ENCODE measurements around the gene IPPK.
A peak's percentile ranks its signal among the peaks of the same experiment; 100 is the strongest.

IPPK gene

GRCh38 chr9:92642564-92642963 lies 27.4 kb downstream of the IPPK start:
- no peak for DNase-seq
- no peak overlapping the region for H3K4me3 Mint-ChIP-seq
- no peaks in the 10 kb centered on the region for H3K4me1 Mint-ChIP-seq
- H3K27ac Mint-ChIP-seq = no peak overlapping the region
- H3K9me3 Mint-ChIP-seq = peaks cover 9 to 16% of the 10 kb centered on the region in 2 donors
- no peak for ATAC-seq (replicated peaks)
- peaks cover 63 to 80% of the 10 kb centered on the region in 2 donors for H3K36me3 Mint-ChIP-seq
- H3K27me3 Mint-ChIP-seq = no peaks in the 10 kb centered on the region

- H3K27ac Mint-ChIP-seq = no peak overlapping the region
- H3K9me3 Mint-ChIP-seq = peaks cover 9 to 16% of the 10 kb centered on the region in 2 donors
- DNase-seq (no peak), ATAC-seq (replicated peaks) (no peak)
- H3K4me3 Mint-ChIP-seq = no peak overlapping the region
- H3K27me3 Mint-ChIP-seq = no peaks in the 10 kb centered on the region
- peaks cover 62 to 78% of the 10 kb centered on the region in 2 donors for H3K36me3 Mint-ChIP-seq
- no peaks in the 10 kb centered on the region for H3K4me1 Mint-ChIP-seq
These were observed 27.9 kb downstream of the IPPK start for GRCh38 chr9:92642041-92642451.

GRCh38 chr9:92641092-92641809 lies 28.7 kb downstream of the IPPK start:
- no peak for ATAC-seq (replicated peaks)
- peaks cover 5 to 10% of the 10 kb centered on the region in 2 donors for H3K9me3 Mint-ChIP-seq
- peaks cover 62 to 75% of the 10 kb centered on the region in 2 donors for H3K36me3 Mint-ChIP-seq
- DNase-seq = no peak
- H3K27ac Mint-ChIP-seq = no peak overlapping the region
- no peaks in the 10 kb centered on the region for H3K27me3 Mint-ChIP-seq
- H3K4me1 Mint-ChIP-seq = no peaks in the 10 kb centered on the region
- H3K4me3 Mint-ChIP-seq = no peak overlapping the region

GRCh38 chr9:92640398-92641091 lies 29.4 kb downstream of the IPPK start:
- no peaks in the 10 kb centered on the region for H3K27me3 Mint-ChIP-seq
- ATAC-seq (replicated peaks) = no peak
- no peak overlapping the region for H3K27ac Mint-ChIP-seq
- peaks cover 57 to 75% of the 10 kb centered on the region in 2 donors for H3K36me3 Mint-ChIP-seq
- no peak overlapping the region for H3K4me3 Mint-ChIP-seq
- peaks cover 0 to 3% of the 10 kb centered on the region in 2 donors for H3K9me3 Mint-ChIP-seq
- no peak for DNase-seq
- H3K4me1 Mint-ChIP-seq = no peaks in the 10 kb centered on the region

GRCh38 chr9:92639791-92640271 lies 30.1 kb downstream of the IPPK start:
- Mint-ChIP-seq H3K9me3 (no peaks in the 10 kb centered on the region), H3K4me1 (peaks cover 0 to 3% of the 10 kb centered on the region in 2 donors), H3K27ac (no peak overlapping the region), H3K27me3 (no peaks in the 10 kb centered on the region), H3K4me3 (no peak overlapping the region), H3K36me3 (peaks cover 52 to 73% of the 10 kb centered on the region in 2 donors)
- no peak for DNase-seq
- no peak for ATAC-seq (replicated peaks)

DNA sequence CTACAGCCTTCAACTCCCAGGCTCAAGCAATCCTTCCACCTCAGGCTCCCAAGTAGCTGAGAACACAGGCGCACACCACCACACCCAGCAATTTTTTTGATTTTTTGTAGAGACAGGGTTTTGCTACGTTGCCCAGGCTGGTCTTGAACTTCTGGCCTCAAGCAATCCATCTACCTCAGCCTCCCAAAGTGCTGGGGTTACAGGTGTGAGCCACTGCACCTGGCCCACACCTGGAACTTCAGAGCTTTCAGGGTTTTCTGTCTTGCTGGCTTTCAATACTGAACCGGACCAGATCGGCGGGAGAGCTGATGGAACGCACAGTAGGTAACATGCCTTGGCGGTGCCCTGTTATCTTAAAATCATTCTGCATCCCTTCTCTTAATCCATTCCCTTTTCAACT lies 30.8 kb downstream of the IPPK start:
- Mint-ChIP-seq H3K27me3 (no peaks in the 10 kb centered on the region), H3K27ac (no peak overlapping the region), H3K9me3 (no peaks in the 10 kb centered on the region), H3K4me3 (no peak overlapping the region), H3K36me3 (peaks cover 51 to 71% of the 10 kb centered on the region in 2 donors), H3K4me1 (peaks cover 4 to 10% of the 10 kb centered on the region in 2 donors)
- DNase-seq (no peak), ATAC-seq (replicated peaks) (no peak)

GRCh38 chr9:92638621-92639101 lies 31.3 kb downstream of the IPPK start:
- Mint-ChIP-seq H3K4me1 (peaks cover 4 to 14% of the 10 kb centered on the region in 2 donors), H3K4me3 (no peak overlapping the region), H3K9me3 (no peaks in the 10 kb centered on the region), H3K36me3 (peaks cover 52 to 69% of the 10 kb centered on the region in 2 donors), H3K27ac (peak overlapping the region; percentile 68), H3K27me3 (no peaks in the 10 kb centered on the region)
- DNase-seq (no peak), ATAC-seq (replicated peaks) (no peak)

DNA sequence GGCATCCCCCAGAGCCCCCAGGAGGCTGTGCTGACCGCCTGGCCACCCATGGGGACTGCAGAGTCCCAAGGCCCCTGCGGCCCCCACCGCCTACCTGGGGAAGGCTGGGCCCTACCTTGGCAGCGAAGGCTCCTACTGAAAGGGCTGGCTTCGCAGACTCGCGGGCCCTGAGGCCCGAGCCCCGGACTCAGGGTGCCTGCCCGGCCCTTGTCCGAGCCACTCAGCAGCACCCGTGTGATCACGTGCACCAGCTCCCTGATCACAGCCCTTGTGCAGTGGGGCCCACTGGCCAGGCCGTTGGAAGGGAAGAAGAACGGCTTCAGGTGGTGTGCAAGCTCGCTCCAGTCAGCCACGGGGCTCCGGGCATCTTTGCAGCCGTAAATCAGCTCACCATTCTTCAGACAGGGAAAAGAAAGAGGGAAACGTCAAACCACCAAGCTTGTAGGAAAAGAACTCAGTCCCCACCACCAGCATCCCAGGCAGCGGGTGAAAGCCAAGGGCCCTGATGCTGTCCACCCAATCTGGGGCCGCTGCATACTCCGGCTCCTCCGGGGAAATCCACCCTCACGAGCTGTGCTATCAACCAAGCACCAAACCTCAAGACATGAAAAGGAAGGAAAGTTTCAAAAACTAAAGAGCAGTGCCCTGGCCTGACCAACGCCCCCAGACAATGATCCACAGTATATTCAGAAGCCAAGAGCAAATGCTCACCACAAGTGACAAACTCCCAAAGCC lies 31.9 kb downstream of the IPPK start:
- no peak for DNase-seq

DNA sequence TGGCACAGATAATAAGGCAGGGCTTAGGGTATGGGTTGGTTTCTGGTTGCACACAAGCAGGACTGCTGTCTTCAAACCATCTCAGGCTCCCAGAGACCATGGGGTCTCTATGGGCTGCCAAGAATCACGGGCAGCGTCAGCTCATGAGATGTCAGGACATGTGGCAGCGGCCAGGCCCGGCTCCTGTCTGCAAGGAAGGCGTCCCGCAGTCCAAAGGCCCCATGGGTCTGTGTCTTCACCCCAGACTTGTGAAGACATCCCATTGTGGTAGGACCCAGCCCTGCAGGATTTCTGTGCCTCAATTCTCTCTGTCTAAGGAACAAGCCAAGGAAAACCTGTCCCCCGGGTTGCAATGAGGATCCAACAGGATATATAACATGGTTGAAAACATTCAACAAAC lies 32.6 kb downstream of the IPPK start:
- no peak overlapping the region for H3K4me3 Mint-ChIP-seq
- H3K36me3 Mint-ChIP-seq = peaks cover 52 to 67% of the 10 kb centered on the region in 2 donors
- H3K27me3 Mint-ChIP-seq = no peaks in the 10 kb centered on the region
- H3K27ac Mint-ChIP-seq = no peak overlapping the region
- H3K9me3 Mint-ChIP-seq = no peaks in the 10 kb centered on the region
- H3K4me1 Mint-ChIP-seq = peaks cover 7 to 23% of the 10 kb centered on the region in 2 donors
- ATAC-seq (replicated peaks) = no peak
- no peak for DNase-seq

More for the DNA sequence above, 31.9 kb downstream of the IPPK start:
- H3K36me3 Mint-ChIP-seq = peaks cover 53 to 70% of the 10 kb centered on the region in 2 donors
- no peak for ATAC-seq (replicated peaks)
- no peaks in the 10 kb centered on the region for H3K27me3 Mint-ChIP-seq
- H3K4me3 Mint-ChIP-seq = no peak overlapping the region
- H3K27ac Mint-ChIP-seq = peak overlapping the region; percentile 68
- H3K4me1 Mint-ChIP-seq = peaks cover 4 to 17% of the 10 kb centered on the region in 2 donors
- H3K9me3 Mint-ChIP-seq = no peaks in the 10 kb centered on the region

DNA sequence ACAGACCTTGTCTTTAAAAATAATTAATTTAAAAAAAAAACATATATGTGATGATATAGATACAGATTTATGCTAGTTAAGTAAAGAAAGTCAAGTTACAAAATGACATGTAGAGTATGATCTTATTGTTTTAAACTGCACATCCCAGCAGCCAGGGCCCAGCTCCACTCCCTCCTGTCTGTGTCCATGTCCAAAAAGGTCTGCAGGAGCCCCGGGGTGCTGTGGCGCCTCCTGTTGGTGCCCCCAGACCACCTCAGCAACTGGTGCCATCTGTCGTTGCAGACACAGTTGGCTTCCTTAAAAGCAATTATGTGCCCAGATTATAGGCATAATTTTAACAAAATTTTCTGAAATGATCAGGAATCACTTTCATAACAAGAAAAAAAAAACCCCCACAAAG lies 33.3 kb downstream of the IPPK start:
- Mint-ChIP-seq H3K4me3 (no peak overlapping the region), H3K27me3 (no peaks in the 10 kb centered on the region), H3K36me3 (peaks cover 51 to 68% of the 10 kb centered on the region in 2 donors), H3K9me3 (no peaks in the 10 kb centered on the region), H3K4me1 (peaks cover 11 to 30% of the 10 kb centered on the region in 2 donors), H3K27ac (no peak overlapping the region)
- no peak for DNase-seq
- no peak for ATAC-seq (replicated peaks)

DNA sequence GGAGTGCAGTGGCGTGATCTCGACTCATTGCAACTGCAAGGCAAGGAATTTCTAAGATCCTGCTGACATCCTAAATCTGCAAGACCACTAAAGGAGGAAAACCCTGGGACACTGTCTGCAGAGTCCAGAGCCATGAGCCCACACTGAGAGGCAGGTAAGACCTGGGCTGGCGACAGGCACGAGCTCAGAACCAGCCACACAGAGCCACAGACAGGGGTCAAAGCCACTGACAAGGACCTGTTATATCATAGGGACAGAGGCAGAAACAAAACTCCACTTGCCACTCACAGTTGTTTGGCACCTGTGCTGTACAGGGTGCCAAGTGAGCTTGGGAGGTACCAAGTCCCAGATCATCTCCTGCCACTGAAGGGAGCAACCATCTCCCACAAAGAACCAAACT lies 34.2 kb downstream of the IPPK start:
- no peak for ATAC-seq (replicated peaks)
- DNase-seq = no peak
- H3K4me3 Mint-ChIP-seq = no peak overlapping the region
- H3K36me3 Mint-ChIP-seq = peaks cover 43 to 69% of the 10 kb centered on the region in 2 donors
- H3K4me1 Mint-ChIP-seq = peaks cover 15 to 38% of the 10 kb centered on the region in 2 donors
- peak overlapping the region; percentile 59 for H3K27ac Mint-ChIP-seq
- no peaks in the 10 kb centered on the region for H3K9me3 Mint-ChIP-seq
- H3K27me3 Mint-ChIP-seq = no peaks in the 10 kb centered on the region

- peak overlapping the region; percentile 59 for H3K27ac Mint-ChIP-seq
- peaks cover 45 to 70% of the 10 kb centered on the region in 2 donors for H3K36me3 Mint-ChIP-seq
- H3K9me3 Mint-ChIP-seq = peaks cover 0 to 3% of the 10 kb centered on the region in 2 donors
- ATAC-seq (replicated peaks) (peak; percentile 35 to 41), DNase-seq (peak; percentile 61)
- H3K4me1 Mint-ChIP-seq = peaks cover 17 to 41% of the 10 kb centered on the region in 2 donors
- H3K27me3 Mint-ChIP-seq = no peaks in the 10 kb centered on the region
- H3K4me3 Mint-ChIP-seq = peak overlapping the region in 1 of 2 donors; percentile 57
These were observed 35.0 kb downstream of the IPPK start for GRCh38 chr9:92634712-92635605.

- Mint-ChIP-seq H3K9me3 (peaks cover 0 to 4% of the 10 kb centered on the region in 2 donors), H3K27ac (no peak overlapping the region), H3K27me3 (no peaks in the 10 kb centered on the region), H3K4me3 (no peak overlapping the region), H3K4me1 (peaks cover 17 to 41% of the 10 kb centered on the region in 2 donors), H3K36me3 (peaks cover 56 to 76% of the 10 kb centered on the region in 2 donors)
- no peak for DNase-seq
- no peak for ATAC-seq (replicated peaks)
These were observed 36.2 kb downstream of the IPPK start for GRCh38 chr9:92633614-92634278.
